ENCODE data around the gene MEGF8. TPM values are rescaled to one million over a fixed set of nuclear protein-coding genes. Genes with fewer than 3 reads are reported as not detected.

Gene MEGF8
- total RNA-seq, 2 donors from 2014 or later: 13.4 to 16.5 TPM

DNA sequence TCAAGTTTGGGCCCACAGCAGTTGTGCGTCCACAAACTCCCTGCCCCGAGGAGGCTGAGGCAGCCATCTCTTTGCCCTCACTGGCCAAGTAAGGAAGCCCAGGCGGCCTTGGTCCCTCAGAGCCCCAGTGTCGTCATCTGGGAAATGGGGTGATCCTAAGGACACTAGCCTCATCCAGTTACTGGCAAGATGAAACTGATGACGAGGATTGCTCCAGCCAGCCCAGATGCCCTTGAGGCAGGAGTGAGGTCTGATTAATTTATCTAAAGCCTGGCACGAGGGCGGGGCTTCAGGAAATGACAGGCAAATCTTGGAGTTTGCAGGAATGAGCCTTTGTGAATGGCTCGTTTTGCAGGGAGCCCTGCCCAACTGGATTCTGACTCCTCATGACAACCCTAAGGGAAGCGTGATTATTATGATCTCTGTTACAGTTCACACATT is 96.2 kb downstream of the MEGF8 start:
- intact Hi-C loops (cut with DNase I): no loop called here
- Histone ChIP-seq H3K4me1 (peaks cover 12% of the 10 kb centered on the region), H3K9me3 (no peaks in the 10 kb centered on the region), H3K27ac (no peak overlapping the region), H3K9ac (ENCODE audit: low read depth in 2 of 2, low read length in 2 of 2) (no peak overlapping the region), H3K4me3 (no peak overlapping the region), H3K27me3 (no peaks in the 10 kb centered on the region), H3K36me3 (no peaks in the 10 kb centered on the region)
- TF ChIP-seq, protein P1, sequence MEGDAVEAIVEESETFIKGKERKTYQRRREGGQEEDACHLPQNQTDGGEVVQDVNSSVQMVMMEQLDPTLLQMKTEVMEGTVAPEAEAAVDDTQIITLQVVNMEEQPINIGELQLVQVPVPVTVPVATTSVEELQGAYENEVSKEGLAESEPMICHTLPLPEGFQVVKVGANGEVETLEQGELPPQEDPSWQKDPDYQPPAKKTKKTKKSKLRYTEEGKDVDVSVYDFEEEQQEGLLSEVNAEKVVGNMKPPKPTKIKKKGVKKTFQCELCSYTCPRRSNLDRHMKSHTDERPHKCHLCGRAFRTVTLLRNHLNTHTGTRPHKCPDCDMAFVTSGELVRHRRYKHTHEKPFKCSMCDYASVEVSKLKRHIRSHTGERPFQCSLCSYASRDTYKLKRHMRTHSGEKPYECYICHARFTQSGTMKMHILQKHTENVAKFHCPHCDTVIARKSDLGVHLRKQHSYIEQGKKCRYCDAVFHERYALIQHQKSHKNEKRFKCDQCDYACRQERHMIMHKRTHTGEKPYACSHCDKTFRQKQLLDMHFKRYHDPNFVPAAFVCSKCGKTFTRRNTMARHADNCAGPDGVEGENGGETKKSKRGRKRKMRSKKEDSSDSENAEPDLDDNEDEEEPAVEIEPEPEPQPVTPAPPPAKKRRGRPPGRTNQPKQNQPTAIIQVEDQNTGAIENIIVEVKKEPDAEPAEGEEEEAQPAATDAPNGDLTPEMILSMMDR (IDR thresholded peaks at IDR 0.05): no peak
- no peak for DNase-seq

DNA sequence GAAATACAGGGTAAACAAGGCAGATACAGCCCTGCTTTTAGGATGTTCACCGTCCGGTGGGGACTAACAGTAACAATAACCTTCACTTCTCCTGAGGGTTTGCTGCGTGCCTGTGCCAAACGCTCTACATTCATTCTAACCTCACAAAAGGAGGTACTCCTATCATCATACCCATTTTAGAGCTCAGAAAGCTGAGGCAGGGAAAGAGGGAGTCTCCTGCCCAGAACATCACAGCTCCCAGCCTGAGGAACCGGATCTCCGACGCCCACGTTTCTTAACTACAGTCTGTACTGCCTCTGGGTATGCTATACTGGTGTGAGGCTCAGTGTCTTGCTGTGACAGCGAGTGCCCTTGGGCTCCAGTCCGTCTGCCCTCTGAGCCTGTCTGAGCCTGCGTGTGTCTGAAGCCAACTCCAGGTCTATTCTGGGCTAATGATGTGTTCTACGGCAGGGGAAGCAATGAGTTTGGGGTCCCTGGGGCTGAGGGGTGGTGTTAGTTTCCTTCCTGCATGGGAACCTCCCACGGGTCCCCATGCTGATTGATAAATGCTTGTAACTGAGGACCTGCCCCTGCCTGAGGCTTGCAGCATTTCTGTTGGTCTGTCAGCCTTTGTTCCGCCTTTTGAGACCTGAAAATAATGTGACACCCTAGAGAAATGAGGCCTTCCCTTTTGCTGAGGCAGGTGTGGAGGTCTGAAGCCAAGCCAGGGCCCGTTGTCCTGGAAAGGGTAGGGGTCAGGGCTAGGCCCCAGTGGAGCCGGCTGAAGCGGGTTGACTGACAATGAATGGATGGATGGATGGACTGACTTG is 96.9 kb downstream of the MEGF8 start:
- H3K27me3 ChIP-seq: no peaks in the 10 kb centered on the region
- peak overlapping the region; percentile 79 for H3K4me3 ChIP-seq
- no peak overlapping the region for H3K27ac ChIP-seq
- peak overlapping the region; percentile 38 to 65 for H3K9ac ChIP-seq (ENCODE audit: low read depth in 2 of 2, low read length in 2 of 2)
- H3K4me1 ChIP-seq: peaks cover 12% of the 10 kb centered on the region
- H3K9me3 ChIP-seq: no peaks in the 10 kb centered on the region
- intact Hi-C loops (cut with DNase I): no loop called here
- H3K36me3 ChIP-seq: no peaks in the 10 kb centered on the region
- TF ChIP-seq, protein P1 (IDR thresholded peaks at IDR 0.05): no peak
- DNase-seq: no peak

- H3K27ac ChIP-seq: peak overlapping the region; percentile 33
- peak overlapping the region; percentile 79 for H3K4me3 ChIP-seq
- intact Hi-C loops (cut with DNase I): no loop called here
- peak; percentile 44 for DNase-seq
- peaks cover 12% of the 10 kb centered on the region for H3K4me1 ChIP-seq
- H3K36me3 ChIP-seq: no peaks in the 10 kb centered on the region
- no peaks in the 10 kb centered on the region for H3K27me3 ChIP-seq
- TF ChIP-seq, protein P1 (IDR thresholded peaks at IDR 0.05): no peak
- no peaks in the 10 kb centered on the region for H3K9me3 ChIP-seq
- H3K9ac ChIP-seq (ENCODE audit: low read depth in 2 of 2, low read length in 2 of 2): peak overlapping the region; percentile 38 to 65
These were observed 97.5 kb downstream of the MEGF8 start for GRCh38 chr19:42422901-42423461.

GRCh38 chr19:42423462-42424344 is 98.3 kb downstream of the MEGF8 start:
- H3K4me3 ChIP-seq: peak overlapping the region; percentile 79
- peak; percentile 94 for DNase-seq
- peaks cover 12% of the 10 kb centered on the region for H3K4me1 ChIP-seq
- H3K36me3 ChIP-seq: no peaks in the 10 kb centered on the region
- H3K27ac ChIP-seq: peak overlapping the region; percentile 33
- TF ChIP-seq, protein P1 (IDR thresholded peaks at IDR 0.05): no peak
- peak overlapping the region; percentile 47 to 65 for H3K9ac ChIP-seq (ENCODE audit: low read depth in 2 of 2, low read length in 2 of 2)
- H3K9me3 ChIP-seq: no peaks in the 10 kb centered on the region
- no peaks in the 10 kb centered on the region for H3K27me3 ChIP-seq
- intact Hi-C loops (cut with DNase I): no loop called here

DNA sequence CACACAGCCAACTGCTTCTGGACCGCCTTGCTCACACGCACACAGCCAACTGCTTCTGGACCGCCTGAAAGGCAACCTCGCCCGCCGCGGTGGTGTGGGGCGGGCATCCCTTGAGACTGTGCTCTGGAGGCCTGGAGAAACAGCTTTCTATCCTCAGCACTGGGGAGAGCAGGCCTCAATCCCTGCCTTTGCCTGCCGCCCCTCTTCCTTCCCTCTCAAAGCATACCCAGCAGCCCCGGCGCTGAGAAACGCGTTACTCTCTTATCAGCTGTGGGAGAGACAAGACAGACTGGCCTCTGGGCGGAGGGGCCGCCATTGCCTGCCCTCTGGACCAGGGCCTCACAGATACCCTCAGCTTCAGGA is 98.9 kb downstream of the MEGF8 start:
- H3K27ac ChIP-seq: no peak overlapping the region
- H3K27me3 ChIP-seq: no peaks in the 10 kb centered on the region
- intact Hi-C loops (cut with DNase I): no loop called here
- no peaks in the 10 kb centered on the region for H3K36me3 ChIP-seq
- H3K9ac ChIP-seq (ENCODE audit: low read depth in 2 of 2, low read length in 2 of 2): peak overlapping the region in 1 of 2 donors; percentile 5
- H3K4me3 ChIP-seq: no peak overlapping the region
- TF ChIP-seq, protein P1 (IDR thresholded peaks at IDR 0.05): no peak
- no peaks in the 10 kb centered on the region for H3K9me3 ChIP-seq
- no peak for DNase-seq
- peaks cover 12% of the 10 kb centered on the region for H3K4me1 ChIP-seq
